A549 treated with AZD9567 at 1 μM for 4 hours (cell line): ENCODE data around the gene CRIP3. TPM values are rescaled to one million over a fixed set of nuclear protein-coding genes. Genes with fewer than 3 reads are reported as not detected.

Experiments
- total RNA-seq: library from RNA; stranded (reverse); fragments of 200-300 nt; extraction: Qiagen RNA extraction; gene quantifications from 5 replicates; pipeline ENCODE4 v1.2.3, GENCODE V29; 2022; ENCODE audit not compliant: insufficient read depth

Gene CRIP3
- total RNA-seq = 0.23 to 0.57 TPM (median 0.53 TPM) in 4 of 5 replicates, not detected in the other

GRCh38 chr6:43308101-43308989 is at the start of gene CRIP3:
Gene CRIP3, minus strand, starts transcription at chr6:43308826. Its CDS starts 34 bp downstream, at chr6:43308792.

DNA sequence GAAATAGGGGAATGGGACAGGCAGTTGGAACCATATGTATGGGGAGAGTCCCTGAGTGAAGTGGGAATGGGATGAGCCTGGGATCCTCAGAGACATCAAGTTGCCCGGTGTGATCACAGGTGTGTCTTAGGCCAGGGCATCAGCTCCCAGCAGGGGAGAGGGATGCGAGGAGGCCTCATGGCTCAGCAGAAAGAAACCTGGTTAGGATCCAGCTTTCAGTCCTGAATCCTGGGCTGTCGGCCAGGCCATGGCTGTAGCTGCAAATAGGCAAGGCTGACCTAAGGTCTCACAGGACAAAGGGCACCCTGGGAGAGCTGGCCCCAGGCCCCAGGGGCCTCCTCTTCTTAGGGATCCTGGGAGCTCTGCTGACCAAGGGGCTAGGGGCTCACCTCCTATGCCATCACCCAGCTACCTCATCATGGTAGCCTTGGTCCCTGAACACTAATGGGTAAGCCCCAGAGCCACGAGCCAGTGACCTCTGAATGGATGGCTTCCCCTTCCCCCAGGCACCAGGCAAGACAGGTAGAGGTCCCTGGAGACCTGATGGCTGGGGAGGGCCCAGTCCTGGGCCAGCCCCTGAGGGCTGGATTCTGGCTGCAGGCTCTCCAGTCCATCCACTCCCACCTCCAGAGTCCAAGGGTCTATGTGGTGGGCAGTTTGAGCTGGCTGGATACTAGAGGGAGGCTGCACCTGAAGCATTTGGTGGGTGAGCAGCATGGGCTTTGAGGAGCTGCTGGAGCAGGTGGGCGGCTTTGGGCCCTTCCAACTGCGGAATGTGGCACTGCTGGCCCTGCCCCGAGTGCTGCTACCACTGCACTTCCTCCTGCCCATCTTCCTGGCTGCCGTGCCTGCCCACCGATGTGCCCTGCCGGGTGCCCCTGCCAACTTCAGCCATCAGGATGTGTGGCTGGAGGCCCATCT is 10.7 kb downstream of the CRIP3 start, which contains the start of gene SLC22A7:
Gene SLC22A7, plus strand, starts transcription at position 617 of the 921 bp plus-strand sequence. Its CDS starts 99 bp downstream, at position 716.

Other genes starting within 250 kb of the CRIP3 start
- 60.2 to 69.4 TPM (median 62.1 TPM) in 5 replicates for gene MRPL2, start 249.4 kb downstream of the CRIP3 start, total RNA-seq
- 4.8 to 7.7 TPM (median 6.4 TPM) in 5 replicates for gene KLC4, start 249.2 kb downstream of the CRIP3 start, total RNA-seq
- 4.4 to 12.7 TPM (median 5.0 TPM) in 5 replicates for gene PTK7, start 232.5 kb downstream of the CRIP3 start, total RNA-seq
- gene SRF, start 137.6 kb downstream of the CRIP3 start, total RNA-seq = 13.9 to 16.8 TPM (median 16.4 TPM) in 5 replicates
- gene CUL9, start 126.6 kb downstream of the CRIP3 start, total RNA-seq = 6.1 to 9.7 TPM (median 9.2 TPM) in 5 replicates
- 54.2 to 100.0 TPM (median 95.4 TPM) in 5 replicates for gene DNPH1, start 79.3 kb downstream of the CRIP3 start, total RNA-seq
- 0.03 to 0.06 TPM (median 0.05 TPM) in 4 of 5 replicates, not detected in the other for gene TTBK1, start 65.3 kb downstream of the CRIP3 start, total RNA-seq
- gene SLC22A7, start 10.6 kb downstream of the CRIP3 start, total RNA-seq = not detected in 5 replicates
- 3.8 to 6.6 TPM (median 5.2 TPM) in 5 replicates for gene ZNF318, start 60.8 kb upstream of the CRIP3 start, total RNA-seq
- gene ABCC10, start 118.7 kb upstream of the CRIP3 start, total RNA-seq = 6.2 to 13.7 TPM (median 11.3 TPM) in 5 replicates
- gene DLK2, start 146.7 kb upstream of the CRIP3 start, total RNA-seq = 7.8 to 9.6 TPM (median 8.6 TPM) in 5 replicates
- gene TJAP1, start 168.7 kb upstream of the CRIP3 start, total RNA-seq = 11.3 to 19.9 TPM (median 19.1 TPM) in 5 replicates
- gene LRRC73, start 201.5 kb upstream of the CRIP3 start, total RNA-seq = 1.2 to 1.3 TPM (median 1.3 TPM) in 5 replicates
- 61.8 to 74.1 TPM (median 71.6 TPM) in 5 replicates for gene YIPF3, start 208.1 kb upstream of the CRIP3 start, total RNA-seq
- gene POLR1C, start 208.3 kb upstream of the CRIP3 start, total RNA-seq = 50.2 to 91.7 TPM (median 51.9 TPM) in 5 replicates